Spinal cord (tissue), 10 donors: ENCODE results near the gene MAP3K15. TPM values are rescaled to one million over a fixed set of nuclear protein-coding genes. Genes with fewer than 3 reads are reported as not detected.
"Not testable (repeated sequence)": the region's sequence is repeated elsewhere in the genome, so short reads cannot be mapped to it uniquely, and the experiment has no call there.

Source experiments
- DNase-seq, 6 donors: peaks; one replicate each; pipeline versions ENCODE4 v3.0.0 to v3.0.0-alpha.2; 2013 to 2015; ENCODE audit warnings: low spot score in 6 of 6, low read depth in 4 of 6
- H3K27ac ChIP-seq: one replicate; pipeline ENCODE4 v1.5.1; 2013; ENCODE audit warnings: low read depth, low read length, control low read depth
- H3K27me3 ChIP-seq: one replicate; pipeline ENCODE4 v1.6.1; 2013; ENCODE audit warnings: low read length; ENCODE audit not compliant: control insufficient read depth, insufficient read depth
- H3K36me3 ChIP-seq: one replicate; pipeline ENCODE4 v1.6.1; 2013; ENCODE audit warnings: low read length; ENCODE audit not compliant: control insufficient read depth, insufficient read depth
- H3K4me1 ChIP-seq: one replicate; pipeline ENCODE4 v1.6.1; 2013; ENCODE audit warnings: low read length; ENCODE audit not compliant: control insufficient read depth, insufficient read depth
- H3K4me3 ChIP-seq: one replicate; pipeline ENCODE4 v1.5.1; 2013; ENCODE audit warnings: low read depth, low read length, control low read depth
- H3K9me3 ChIP-seq: one replicate; pipeline ENCODE4 v1.6.1; 2013; ENCODE audit warnings: low read length; ENCODE audit not compliant: control insufficient read depth, insufficient read depth
- WGBS: methylation state at CpG from one replicate; pipeline ENCODE4 v1.1.5; 2013; ENCODE audit warnings: missing lambda C conversion rate; ENCODE audit not compliant: insufficient coverage; 5-methylcytosine and 5-hydroxymethylcytosine counted together
- polyA plus RNA-seq, 2 donors: library from polyadenylated mRNA; unstranded; fragments of 120-200 nt; gene quantifications; one replicate each; pipeline ENCODE4 v1.2.1, GENCODE V29; 2013; ENCODE audit not compliant: insufficient read length in 2 of 2
- total RNA-seq, 2 donors: library from RNA; depleted of rRNA in 1 of 2; stranded (reverse); fragments of 120-200 nt in 1 of 2; fragments of >200 nt in 1 of 2; gene quantifications; one replicate each; pipeline versions ENCODE4 v1.2.3 to v1.2.4, GENCODE V29; 2013 to 2014
- donor health status: healthy.

MAP3K15 gene
- total and polyA plus RNA-seq, 4 donors, result 0.55 to 1.0 (median 0.63) TPM

- Histone ChIP-seq H3K4me1 (peaks cover 6% of the 10 kb centered on the region), H3K27me3 (peaks cover 2% of the 10 kb centered on the region), H3K9me3 (no peaks in the 10 kb centered on the region), H3K27ac (no peak overlapping the region), H3K36me3 (peaks cover 12% of the 10 kb centered on the region), H3K4me3 (no peak overlapping the region)
- no peak for DNase-seq
- 100% methylated on average over 1 of the region's 3 CpGs for WGBS
Measured at GRCh38 chrX:19540076-19540475, 24.8 kb upstream of the MAP3K15 start.

DNA sequence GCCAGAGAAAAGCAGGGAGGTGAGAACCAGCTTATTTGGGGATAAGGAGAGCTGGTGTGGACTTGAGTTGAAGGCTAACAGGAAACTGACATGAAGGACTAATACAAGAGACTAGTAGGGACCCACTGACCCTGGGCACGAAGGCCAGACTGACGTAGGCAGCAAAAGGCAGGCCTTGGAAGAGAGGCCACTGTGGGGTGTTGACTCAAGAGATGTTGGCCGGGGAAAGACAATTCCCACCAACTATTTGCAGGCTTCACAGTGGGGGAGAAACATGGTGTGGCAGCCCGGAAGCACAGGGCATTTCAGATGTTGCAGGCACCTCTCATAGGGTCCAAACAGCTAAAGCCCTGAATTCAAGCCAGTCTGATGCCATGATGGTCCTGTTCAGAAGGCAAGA lies 24.4 kb upstream of the MAP3K15 start:
- H3K27me3 ChIP-seq, result peaks cover 2% of the 10 kb centered on the region
- WGBS, result 82% methylated on average over 2 of the region's 4 CpGs
- H3K27ac ChIP-seq, result no peak overlapping the region

DNA sequence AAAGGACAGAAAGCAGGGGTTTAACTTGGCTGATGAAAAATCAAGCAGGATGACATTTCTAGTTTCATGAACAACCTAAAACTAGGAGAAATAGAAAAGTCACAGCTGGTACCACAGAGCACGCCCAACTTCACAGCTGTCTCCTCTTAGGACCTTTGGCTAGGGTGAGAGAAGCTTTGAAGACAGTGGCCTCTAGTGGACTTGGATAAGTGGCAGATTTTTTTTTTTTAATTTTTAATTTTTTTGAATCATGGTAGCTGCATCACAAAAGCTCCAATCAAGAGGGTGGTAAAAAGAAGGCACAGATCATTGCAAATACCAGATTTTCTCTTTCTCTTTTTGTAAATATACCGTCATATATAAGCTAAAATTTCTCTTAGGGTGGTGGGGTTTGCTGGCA lies 20.2 kb upstream of the MAP3K15 start:
- H3K27me3 ChIP-seq, result no peaks in the 10 kb centered on the region
- no CpG with 5 or more reads among the region's 2 CpGs for WGBS
- peak in 1 of 6 donors; percentile 52 for DNase-seq
- no peak overlapping the region for H3K27ac ChIP-seq
- H3K36me3 ChIP-seq, result no peaks in the 10 kb centered on the region
- no peaks in the 10 kb centered on the region for H3K4me1 ChIP-seq
- H3K4me3 ChIP-seq, result no peak overlapping the region
- H3K9me3 ChIP-seq, result no peaks in the 10 kb centered on the region

More for the DNA sequence above, 24.4 kb upstream of the MAP3K15 start:
- Histone ChIP-seq H3K4me1 (peaks cover 6% of the 10 kb centered on the region), H3K9me3 (no peaks in the 10 kb centered on the region), H3K36me3 (peaks cover 12% of the 10 kb centered on the region), H3K4me3 (no peak overlapping the region)
- no peak for DNase-seq

DNA sequence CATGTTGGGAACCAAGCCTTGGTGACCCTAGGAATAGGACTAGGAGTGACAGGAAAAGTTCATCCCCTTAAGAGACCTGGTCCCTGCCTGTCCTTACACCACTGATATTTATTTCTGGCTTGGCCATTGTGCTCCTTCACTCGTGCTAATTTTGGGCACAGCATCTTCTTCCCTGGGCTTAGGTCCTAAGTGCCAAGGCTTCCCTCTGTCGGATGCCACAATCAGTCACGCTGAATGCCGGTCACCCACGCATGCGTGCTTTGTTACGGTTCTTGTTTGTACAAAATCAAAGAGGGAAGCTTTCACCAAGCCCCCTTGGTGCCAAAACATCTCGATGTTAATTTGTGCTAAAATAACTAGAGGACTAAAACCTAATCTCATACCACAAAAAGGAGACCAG lies 17.4 kb upstream of the MAP3K15 start:
- H3K9me3 ChIP-seq, result no peaks in the 10 kb centered on the region
- H3K36me3 ChIP-seq, result no peaks in the 10 kb centered on the region
- DNase-seq, result no peak
- H3K27ac ChIP-seq, result no peak overlapping the region
- 55% methylated on average over 2 of the region's 8 CpGs for WGBS
- H3K27me3 ChIP-seq, result no peaks in the 10 kb centered on the region
- H3K4me1 ChIP-seq, result no peaks in the 10 kb centered on the region
- no peak overlapping the region for H3K4me3 ChIP-seq

DNA sequence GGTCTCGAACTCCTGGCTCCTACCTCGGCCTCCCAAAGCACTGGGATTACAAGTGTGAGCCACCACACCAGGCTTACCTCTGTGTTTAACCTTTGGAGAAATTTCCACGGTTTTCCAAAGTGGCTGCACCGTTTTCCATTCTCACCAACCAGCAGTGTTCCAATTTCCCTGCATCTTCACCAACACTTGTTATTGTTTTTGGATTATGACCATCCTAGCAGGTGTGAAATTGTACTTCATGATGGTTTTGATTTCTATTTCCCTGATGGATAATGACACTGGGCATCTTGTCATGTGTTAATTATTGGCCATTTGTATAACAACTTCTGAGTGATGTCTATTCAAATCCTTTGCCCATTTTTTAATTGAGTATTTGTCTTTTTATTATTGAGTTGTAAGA lies 2.7 kb upstream of the MAP3K15 start:
- no peak overlapping the region for H3K4me3 ChIP-seq
- H3K4me1 ChIP-seq, result peaks cover 7% of the 10 kb centered on the region
- 71% methylated on average over 2 of the region's 4 CpGs for WGBS
- H3K9me3 ChIP-seq, result peaks cover 2% of the 10 kb centered on the region
- H3K27ac ChIP-seq, result no peak overlapping the region
- H3K27me3 ChIP-seq, result peaks cover 2% of the 10 kb centered on the region
- no peaks in the 10 kb centered on the region for H3K36me3 ChIP-seq
- no peak for DNase-seq

GRCh38 chrX:19515615-19516105 lies 352 bp upstream of the MAP3K15 start:
- H3K36me3 ChIP-seq, result no peaks in the 10 kb centered on the region
- no peak overlapping the region for H3K4me3 ChIP-seq
- peaks cover 7% of the 10 kb centered on the region for H3K4me1 ChIP-seq
- H3K27ac ChIP-seq, result no peak overlapping the region
- no peaks in the 10 kb centered on the region for H3K9me3 ChIP-seq
- 30% methylated on average over 13 of the region's 23 CpGs for WGBS
- H3K27me3 ChIP-seq, result peaks cover 2% of the 10 kb centered on the region
- DNase-seq, result no peak

DNA sequence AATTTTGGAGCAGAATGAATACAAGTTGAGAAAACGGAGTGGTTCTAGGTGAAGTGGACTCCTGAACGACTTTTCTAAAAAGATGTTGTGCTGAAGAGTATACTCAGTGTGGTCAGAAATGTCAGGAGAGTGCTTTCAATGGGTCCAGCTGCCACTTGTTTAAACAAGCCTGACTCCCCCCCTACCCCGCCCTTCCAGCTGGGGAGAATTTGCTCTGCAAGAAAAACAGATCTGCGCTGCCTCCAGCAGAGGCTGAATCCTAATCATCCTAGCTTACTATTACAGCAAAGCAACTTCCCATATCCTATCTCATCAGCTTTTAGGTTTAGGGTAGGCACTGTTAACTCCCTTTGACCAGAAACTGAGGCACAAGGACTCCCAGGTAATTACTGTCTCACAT lies 1.9 kb downstream of the MAP3K15 start:
- peaks cover 2% of the 10 kb centered on the region for H3K27me3 ChIP-seq
- H3K36me3 ChIP-seq, result no peaks in the 10 kb centered on the region
- no peaks in the 10 kb centered on the region for H3K9me3 ChIP-seq
- DNase-seq, result no peak
- H3K4me3 ChIP-seq, result no peak overlapping the region
- H3K4me1 ChIP-seq, result peaks cover 7% of the 10 kb centered on the region
- 24% methylated on average over 2 of the region's 4 CpGs for WGBS
- H3K27ac ChIP-seq, result no peak overlapping the region

- Histone ChIP-seq H3K27me3 (peaks cover 2% of the 10 kb centered on the region), H3K27ac (no peak overlapping the region), H3K4me3 (no peak overlapping the region), H3K9me3 (no peaks in the 10 kb centered on the region), H3K4me1 (peaks cover 7% of the 10 kb centered on the region), H3K36me3 (no peaks in the 10 kb centered on the region)
- no peak for DNase-seq
- WGBS, result 50% methylated on average over 8 of the region's 9 CpGs
Measured at GRCh38 chrX:19512961-19513360, 2.3 kb downstream of the MAP3K15 start.

DNA sequence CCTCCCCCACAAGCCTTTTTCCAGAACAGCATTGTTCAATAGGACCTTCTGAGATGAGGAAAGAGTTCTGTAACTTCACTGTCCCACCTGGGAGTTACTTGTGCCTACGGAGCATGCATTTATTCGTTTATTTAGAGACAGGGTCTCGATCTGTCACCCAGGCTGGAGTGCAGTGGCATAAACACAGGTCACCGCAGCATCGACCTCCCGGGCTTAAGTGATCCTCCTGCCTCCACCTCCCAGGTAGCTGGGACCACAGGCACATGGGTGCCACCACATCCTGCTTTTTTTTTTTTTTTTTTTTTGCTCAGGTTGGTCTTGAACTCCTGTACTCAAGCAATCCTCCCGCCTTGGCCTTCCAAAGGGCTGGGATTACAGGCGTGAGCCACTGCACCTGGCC lies 2.9 kb downstream of the MAP3K15 start:
- peaks cover 7% of the 10 kb centered on the region for H3K4me1 ChIP-seq
- no peak overlapping the region for H3K4me3 ChIP-seq
- no peaks in the 10 kb centered on the region for H3K9me3 ChIP-seq
- no peak for DNase-seq
- no peak overlapping the region for H3K27ac ChIP-seq
- 86% methylated on average over 8 of the region's 8 CpGs for WGBS
- H3K36me3 ChIP-seq, result no peaks in the 10 kb centered on the region
- H3K27me3 ChIP-seq, result peaks cover 2% of the 10 kb centered on the region

- H3K4me1 ChIP-seq, H3K27ac ChIP-seq, H3K36me3 ChIP-seq, DNase-seq, H3K4me3 ChIP-seq, H3K9me3 ChIP-seq, H3K27me3 ChIP-seq: not testable (repeated sequence)
Measured at GRCh38 chrX:19511796-19512195, 3.5 kb downstream of the MAP3K15 start.
